ENCODE data around the gene LNX1. TPM values are rescaled to one million over a fixed set of nuclear protein-coding genes. Genes with fewer than 3 reads are reported as not detected.

LNX1 gene
- total RNA-seq, 1 donor from 2014 or later, result 3.3 TPM

DNA sequence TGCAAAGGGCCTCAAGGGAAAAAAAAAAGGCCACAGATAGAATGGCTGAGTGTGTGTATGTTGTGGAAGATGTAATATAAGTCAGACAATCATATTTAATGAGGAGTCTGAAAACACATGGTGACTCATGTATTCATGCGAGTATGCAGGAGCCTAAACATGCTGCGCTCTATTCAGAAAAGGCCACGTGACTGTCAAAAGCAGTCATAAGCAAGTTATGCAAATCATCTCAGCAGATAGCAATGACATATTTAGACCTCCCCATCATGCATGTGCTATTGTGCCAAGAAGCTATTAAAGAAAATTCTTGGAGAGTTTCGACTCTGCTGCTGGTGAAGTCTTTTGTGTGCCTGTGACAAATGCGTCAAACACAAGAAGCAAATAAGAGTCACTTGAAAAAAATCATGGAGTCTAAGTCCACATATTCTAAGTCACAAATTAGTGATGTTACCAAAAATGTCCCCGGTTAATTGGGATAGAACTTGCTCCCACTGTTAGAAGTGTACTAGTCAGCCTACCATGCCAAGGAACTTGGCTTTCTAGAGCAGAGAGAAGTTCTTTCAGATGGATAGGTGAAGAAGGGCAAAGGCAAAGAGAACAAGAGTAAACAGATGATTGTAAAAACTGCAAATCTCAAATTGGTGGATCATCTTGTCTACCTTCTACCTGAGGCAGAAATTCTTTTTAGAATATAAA is 5.0 kb downstream of the LNX1 start:
- TF ChIP-seq, protein P1, sequence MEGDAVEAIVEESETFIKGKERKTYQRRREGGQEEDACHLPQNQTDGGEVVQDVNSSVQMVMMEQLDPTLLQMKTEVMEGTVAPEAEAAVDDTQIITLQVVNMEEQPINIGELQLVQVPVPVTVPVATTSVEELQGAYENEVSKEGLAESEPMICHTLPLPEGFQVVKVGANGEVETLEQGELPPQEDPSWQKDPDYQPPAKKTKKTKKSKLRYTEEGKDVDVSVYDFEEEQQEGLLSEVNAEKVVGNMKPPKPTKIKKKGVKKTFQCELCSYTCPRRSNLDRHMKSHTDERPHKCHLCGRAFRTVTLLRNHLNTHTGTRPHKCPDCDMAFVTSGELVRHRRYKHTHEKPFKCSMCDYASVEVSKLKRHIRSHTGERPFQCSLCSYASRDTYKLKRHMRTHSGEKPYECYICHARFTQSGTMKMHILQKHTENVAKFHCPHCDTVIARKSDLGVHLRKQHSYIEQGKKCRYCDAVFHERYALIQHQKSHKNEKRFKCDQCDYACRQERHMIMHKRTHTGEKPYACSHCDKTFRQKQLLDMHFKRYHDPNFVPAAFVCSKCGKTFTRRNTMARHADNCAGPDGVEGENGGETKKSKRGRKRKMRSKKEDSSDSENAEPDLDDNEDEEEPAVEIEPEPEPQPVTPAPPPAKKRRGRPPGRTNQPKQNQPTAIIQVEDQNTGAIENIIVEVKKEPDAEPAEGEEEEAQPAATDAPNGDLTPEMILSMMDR (conservative IDR thresholded peaks at IDR 0.05; ENCODE audit: low read depth, low read length), result no peak
- DNase-seq (ENCODE audit: low read depth), result no peak
- H3K4me3 ChIP-seq (ENCODE audit: low read depth, low read length), result no peak overlapping the region

GRCh38 chr4:53584658-53585057 is 6.6 kb downstream of the LNX1 start:
- no peak for DNase-seq (ENCODE audit: low read depth)
- H3K4me3 ChIP-seq (ENCODE audit: low read depth, low read length), result no peak overlapping the region
- TF ChIP-seq, protein P1 (conservative IDR thresholded peaks at IDR 0.05; ENCODE audit: low read depth, low read length), result no peak

DNA sequence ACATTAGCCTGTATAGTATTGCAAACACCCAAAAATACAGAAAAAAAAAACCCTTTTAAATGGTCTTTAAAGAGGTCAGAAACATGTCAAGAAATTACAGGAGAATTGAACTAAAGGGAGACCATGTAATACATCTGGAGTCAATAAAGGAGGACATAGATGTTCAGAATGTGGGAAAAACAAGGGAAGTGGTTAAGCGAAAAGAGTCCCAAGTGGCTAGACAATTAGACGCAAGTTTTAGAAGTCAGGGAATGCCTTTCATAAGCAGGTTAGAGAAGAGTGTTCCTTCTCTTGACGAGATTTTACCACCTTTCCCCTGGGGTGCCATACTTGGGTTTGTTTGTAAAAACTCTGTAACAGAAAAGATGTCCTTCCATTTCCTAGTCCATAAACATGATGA is 7.8 kb downstream of the LNX1 start:
- TF ChIP-seq, protein P1 (conservative IDR thresholded peaks at IDR 0.05; ENCODE audit: low read depth, low read length), result no peak
- DNase-seq (ENCODE audit: low read depth), result no peak

GRCh38 chr4:53582194-53582593 is 9.1 kb downstream of the LNX1 start:
- TF ChIP-seq, protein P1 (conservative IDR thresholded peaks at IDR 0.05; ENCODE audit: low read depth, low read length), result no peak
- no peak for DNase-seq (ENCODE audit: low read depth)
- H3K4me3 ChIP-seq (ENCODE audit: low read depth, low read length), result no peak overlapping the region

More for the DNA sequence above, 7.8 kb downstream of the LNX1 start:
- H3K4me3 ChIP-seq (ENCODE audit: low read depth, low read length), result no peak overlapping the region

GRCh38 chr4:53580274-53580673 is 11.0 kb downstream of the LNX1 start:
- no peak overlapping the region for H3K4me3 ChIP-seq (ENCODE audit: low read depth, low read length)
- no peak for DNase-seq (ENCODE audit: low read depth)
- TF ChIP-seq, protein P1 (conservative IDR thresholded peaks at IDR 0.05; ENCODE audit: low read depth, low read length), result no peak

- no peak for DNase-seq (ENCODE audit: low read depth)
- H3K4me3 ChIP-seq (ENCODE audit: low read depth, low read length), result no peak overlapping the region
- TF ChIP-seq, protein P1 (conservative IDR thresholded peaks at IDR 0.05; ENCODE audit: low read depth, low read length), result no peak
These were observed 11.5 kb downstream of the LNX1 start for GRCh38 chr4:53579826-53580225.
